Stimulated activated CD8-positive, alpha-beta memory T cell treated with anti-CD3 and anti-CD28 coated beads, Interleukin-2, amount 100 ng/mL, for 48 hours (primary cell): ENCODE data around the gene SRRM3.
"Not testable (repeated sequence)": the region's sequence is repeated elsewhere in the genome, so short reads cannot be mapped to it uniquely, and the experiment has no call there.

Source experiments
- DNase-seq, 2 donors: peaks; one replicate each; pipeline ENCODE4 v3.0.0-alpha.2; 2020; ENCODE audit warnings: low read depth in 2 of 2

Gene SRRM3

GRCh38 chr7:76315364-76315763 is 113.7 kb downstream of the SRRM3 start:
- no peak for DNase-seq

GRCh38 chr7:76316984-76317781 is 115.5 kb downstream of the SRRM3 start:
- DNase-seq = no peak

- peak; percentile 92 to 94 for DNase-seq
These were observed 116.2 kb downstream of the SRRM3 start for GRCh38 chr7:76317782-76318487.

- peak; percentile 58 to 64 for DNase-seq
These were observed 117.0 kb downstream of the SRRM3 start for GRCh38 chr7:76318488-76319353.

DNA sequence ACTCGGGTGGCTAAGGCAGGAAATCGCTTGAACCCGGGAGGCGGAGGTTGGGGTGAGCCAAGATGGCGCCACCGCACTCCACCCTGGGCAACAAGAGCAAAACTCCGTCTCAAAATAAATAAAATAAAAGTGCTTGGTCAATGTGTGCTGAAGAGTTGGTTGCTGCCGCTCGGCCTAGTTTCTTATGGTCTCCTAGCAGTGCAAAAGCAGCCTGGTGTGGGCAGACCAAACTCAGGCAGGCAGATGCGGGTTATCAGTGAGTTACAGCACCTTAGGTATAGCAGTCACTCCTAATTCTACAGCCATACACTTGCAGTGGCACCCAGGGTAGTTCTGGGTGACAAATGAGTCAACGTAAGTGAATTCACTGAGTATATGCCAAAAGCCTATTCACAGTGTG is 123.4 kb downstream of the SRRM3 start:
- no peak for DNase-seq

- DNase-seq = no peak
These were observed 124.1 kb downstream of the SRRM3 start for GRCh38 chr7:76325811-76326210.

DNA sequence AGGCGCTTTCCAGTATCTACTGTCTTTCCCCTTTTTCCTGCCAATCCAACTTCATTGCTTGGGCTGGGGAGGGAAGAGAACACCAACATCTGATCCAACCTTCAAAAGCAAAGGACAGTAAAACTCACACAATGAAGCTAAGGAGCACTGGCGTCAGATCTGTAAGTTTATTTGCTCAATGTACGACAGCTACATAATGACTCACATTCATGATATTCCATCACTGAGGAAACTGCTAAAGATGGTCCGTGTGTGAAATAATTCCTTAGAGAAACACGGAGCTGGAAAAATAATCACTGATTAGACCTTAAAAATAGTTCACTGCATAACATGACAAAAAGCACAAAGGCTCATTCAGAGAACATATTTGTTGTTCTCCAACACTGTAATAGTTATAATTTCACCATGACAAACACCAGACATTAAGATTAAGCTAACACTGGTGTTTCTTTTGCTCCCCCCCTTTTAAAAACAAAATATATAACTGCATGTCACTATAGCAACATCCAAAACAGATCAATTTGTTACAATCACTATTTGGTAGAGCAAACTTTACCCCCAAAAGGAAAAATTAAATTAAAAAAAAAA is 125.0 kb downstream of the SRRM3 start:
- no peak for DNase-seq

- DNase-seq = no peak
These were observed 125.9 kb downstream of the SRRM3 start for GRCh38 chr7:76327610-76328009.

DNA sequence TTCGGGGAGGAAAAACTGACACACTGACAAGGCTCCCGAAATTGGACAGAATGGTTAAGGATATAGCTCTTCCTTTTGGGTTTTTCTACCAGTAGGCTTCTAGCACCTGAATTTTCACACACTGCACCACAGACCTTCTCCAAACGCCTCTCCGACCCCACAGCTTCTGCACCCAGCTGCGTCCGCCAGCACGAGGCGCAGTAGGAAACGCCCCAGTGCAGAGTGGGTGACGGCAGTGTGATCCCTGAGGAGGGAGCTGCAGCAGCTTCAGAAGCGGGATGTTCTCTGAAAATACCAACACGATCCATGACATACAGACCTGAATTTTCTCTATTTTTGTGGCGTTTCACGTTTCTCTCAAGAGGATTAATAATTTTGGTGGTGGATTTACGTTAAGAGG is 126.7 kb downstream of the SRRM3 start:
- no peak for DNase-seq

- DNase-seq = no peak
These were observed 127.8 kb downstream of the SRRM3 start for GRCh38 chr7:76329479-76329878.

DNA sequence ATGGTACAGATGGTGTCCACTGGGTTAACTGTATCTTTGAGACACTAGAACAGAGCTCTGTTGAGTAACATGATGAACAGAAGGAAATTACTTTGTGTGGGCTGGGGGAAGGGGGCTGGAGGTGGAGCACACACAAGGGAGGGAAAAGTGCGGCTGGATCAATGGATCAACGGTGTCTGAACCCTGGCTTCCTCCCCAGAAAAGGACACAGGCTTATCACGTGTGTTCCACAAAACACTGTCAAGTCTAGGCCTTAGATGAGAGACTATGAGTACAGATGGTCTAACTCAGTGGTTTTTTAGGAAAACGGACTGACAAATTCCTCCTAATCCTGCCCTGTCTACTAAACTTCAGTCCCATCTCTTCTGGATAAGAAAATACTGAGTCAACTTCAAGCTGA is 128.6 kb downstream of the SRRM3 start:
- DNase-seq = no peak

GRCh38 chr7:76330673-76331072 is 129.0 kb downstream of the SRRM3 start:
- no peak for DNase-seq

- DNase-seq = no peak
These were observed 130.4 kb downstream of the SRRM3 start for GRCh38 chr7:76332078-76332477.

GRCh38 chr7:76333511-76334101 is 131.9 kb downstream of the SRRM3 start:
- DNase-seq = no peak

DNA sequence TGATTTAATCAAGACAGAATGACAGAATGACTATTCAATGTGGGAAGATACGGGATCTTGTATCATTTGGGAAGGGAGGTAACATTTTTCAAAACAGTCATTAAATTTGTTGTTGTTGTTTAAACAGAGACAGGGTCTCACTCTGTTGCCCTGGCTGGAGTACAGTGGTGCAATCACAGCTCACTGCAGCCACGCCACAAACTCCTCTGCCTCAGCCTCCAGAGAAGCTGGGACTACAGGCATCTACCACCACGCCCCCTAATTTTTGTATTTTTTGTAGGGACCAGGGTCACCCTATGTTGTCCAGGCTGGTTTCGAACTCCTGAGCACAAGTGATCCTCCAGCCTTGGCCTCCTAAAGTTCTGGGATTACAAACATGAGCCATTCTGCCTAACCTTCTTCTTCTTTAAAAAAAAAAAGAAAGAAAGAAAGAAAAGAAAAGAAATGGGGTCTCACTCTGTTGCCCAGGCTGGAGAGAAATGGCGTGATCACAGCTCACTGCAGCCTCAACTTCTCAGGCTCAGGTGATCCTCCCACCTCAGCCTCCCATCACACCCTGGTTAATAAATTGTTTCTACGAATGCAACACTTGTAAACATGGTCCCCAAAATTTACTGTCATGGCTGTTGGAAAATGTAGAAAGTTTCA is 132.7 kb downstream of the SRRM3 start:
- DNase-seq = no peak

DNA sequence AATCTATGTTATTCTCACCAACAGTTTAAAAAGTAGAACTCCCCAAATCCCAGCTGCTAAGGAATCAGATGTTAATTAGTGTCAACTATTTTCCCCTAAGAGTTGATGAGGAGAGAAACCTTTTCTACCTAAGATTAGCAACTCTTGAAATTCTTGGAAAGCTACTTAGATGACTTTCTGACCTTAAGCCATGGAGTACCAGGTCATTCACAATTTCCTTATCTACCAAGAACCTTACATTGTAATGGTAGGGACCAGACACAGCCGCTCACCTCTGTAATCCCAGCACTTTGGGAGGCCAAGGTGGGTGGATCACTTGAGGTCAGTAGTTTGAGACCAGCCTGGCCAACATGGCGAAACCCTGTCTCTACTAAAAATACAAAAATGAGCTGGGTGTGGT is 133.7 kb downstream of the SRRM3 start:
- DNase-seq = not testable (repeated sequence)

GRCh38 chr7:76336094-76336493 is 134.4 kb downstream of the SRRM3 start:
- DNase-seq = no peak
